ENCODE results near the gene KRT7.
A peak's percentile ranks its signal among the peaks of the same experiment; 100 is the strongest.

The KRT7 gene

DNA sequence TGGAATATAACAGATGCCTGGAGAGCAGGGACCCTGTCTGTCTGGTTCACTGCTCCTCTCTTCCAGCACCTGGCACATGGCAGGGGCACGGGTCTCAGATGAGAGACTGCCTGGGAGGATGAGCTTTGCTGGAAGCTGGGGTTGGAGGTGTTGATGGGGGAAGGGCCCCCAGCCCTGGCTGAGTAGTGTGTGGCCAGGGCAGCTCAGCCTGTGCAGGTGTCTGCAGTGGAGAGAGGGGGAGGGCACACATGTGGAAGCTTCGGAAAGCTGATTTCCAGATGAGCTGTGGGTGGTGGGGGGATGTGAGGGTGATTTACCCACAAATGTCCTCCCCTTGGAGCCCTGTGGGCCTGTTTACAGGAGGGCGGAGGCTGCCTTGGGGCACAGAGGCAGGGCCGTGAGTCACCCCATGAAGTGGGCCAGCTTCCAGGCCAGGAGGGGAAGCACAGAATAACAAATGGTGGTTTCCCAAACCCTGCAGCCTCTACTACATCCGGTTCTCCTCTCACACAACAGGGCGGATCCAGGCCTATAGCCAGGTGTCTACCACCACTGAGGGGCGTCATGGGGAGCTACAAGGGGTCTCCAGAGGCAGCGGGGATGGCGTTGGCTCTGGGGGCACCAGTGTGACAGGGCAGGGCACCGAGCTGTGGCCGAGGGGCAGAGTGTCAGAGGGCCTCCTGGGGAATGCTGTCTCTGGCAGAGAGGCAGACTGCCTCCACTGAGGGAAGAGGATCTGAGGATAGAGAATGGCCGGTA lies 11.0 kb downstream of the KRT7 start:
- TF ChIP-seq, protein P1, sequence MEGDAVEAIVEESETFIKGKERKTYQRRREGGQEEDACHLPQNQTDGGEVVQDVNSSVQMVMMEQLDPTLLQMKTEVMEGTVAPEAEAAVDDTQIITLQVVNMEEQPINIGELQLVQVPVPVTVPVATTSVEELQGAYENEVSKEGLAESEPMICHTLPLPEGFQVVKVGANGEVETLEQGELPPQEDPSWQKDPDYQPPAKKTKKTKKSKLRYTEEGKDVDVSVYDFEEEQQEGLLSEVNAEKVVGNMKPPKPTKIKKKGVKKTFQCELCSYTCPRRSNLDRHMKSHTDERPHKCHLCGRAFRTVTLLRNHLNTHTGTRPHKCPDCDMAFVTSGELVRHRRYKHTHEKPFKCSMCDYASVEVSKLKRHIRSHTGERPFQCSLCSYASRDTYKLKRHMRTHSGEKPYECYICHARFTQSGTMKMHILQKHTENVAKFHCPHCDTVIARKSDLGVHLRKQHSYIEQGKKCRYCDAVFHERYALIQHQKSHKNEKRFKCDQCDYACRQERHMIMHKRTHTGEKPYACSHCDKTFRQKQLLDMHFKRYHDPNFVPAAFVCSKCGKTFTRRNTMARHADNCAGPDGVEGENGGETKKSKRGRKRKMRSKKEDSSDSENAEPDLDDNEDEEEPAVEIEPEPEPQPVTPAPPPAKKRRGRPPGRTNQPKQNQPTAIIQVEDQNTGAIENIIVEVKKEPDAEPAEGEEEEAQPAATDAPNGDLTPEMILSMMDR (IDR thresholded peaks at IDR 0.05; ENCODE audit: insufficient read depth, low read length, missing control alignments) = no peak
- ChIA-PET CTCF (interaction anchor here (1.1 to 13.9 kb wide), 10 partner anchors 10 to 86 kb away, joined by 3 to 128 read pairs (median 4); partner anchors contain the start of gene KRT7), POLR2A (interaction anchor here (0.7 to 1.4 kb wide), 4 partner anchors 11 to 630 kb away, joined by 3 to 5 read pairs (median 3); partner anchors contain the start of genes KRT7 and KRT80)
- H3K4me3 ChIP-seq (ENCODE audit: low read depth, low read length) = no peak overlapping the region
- peak; percentile 54 for DNase-seq (ENCODE audit: low read depth, low spot score)

- DNase-seq (ENCODE audit: low read depth, low spot score) = no peak
- no peak overlapping the region for H3K4me3 ChIP-seq (ENCODE audit: low read depth, low read length)
- POLR2A ChIA-PET = interaction anchor here (1.4 kb wide), 1 partner anchor 12 kb away, joined by 3 read pairs; the partner anchor contains the start of gene KRT7
- TF ChIP-seq, protein P1 (IDR thresholded peaks at IDR 0.05; ENCODE audit: insufficient read depth, low read length, missing control alignments) = no peak
- CTCF ChIA-PET = interaction anchor here (1.0 to 13.9 kb wide), 11 partner anchors 8 to 87 kb away, joined by 3 to 128 read pairs (median 4); partner anchors contain the start of gene KRT7
Measured at GRCh38 chr12:52244615-52244994, 11.6 kb downstream of the KRT7 start.

GRCh38 chr12:52245259-52245961 lies 12.4 kb downstream of the KRT7 start:
- DNase-seq (ENCODE audit: low read depth, low spot score) = no peak
- CTCF ChIA-PET = interaction anchor here (1.0 to 13.9 kb wide), 9 partner anchors 9 to 127 kb away, joined by 3 to 128 read pairs (median 5); partner anchors contain the start of gene KRT7
- H3K4me3 ChIP-seq (ENCODE audit: low read depth, low read length) = no peak overlapping the region
- POLR2A ChIA-PET = no interaction called here
- TF ChIP-seq, protein P1 (IDR thresholded peaks at IDR 0.05; ENCODE audit: insufficient read depth, low read length, missing control alignments) = no peak

DNA sequence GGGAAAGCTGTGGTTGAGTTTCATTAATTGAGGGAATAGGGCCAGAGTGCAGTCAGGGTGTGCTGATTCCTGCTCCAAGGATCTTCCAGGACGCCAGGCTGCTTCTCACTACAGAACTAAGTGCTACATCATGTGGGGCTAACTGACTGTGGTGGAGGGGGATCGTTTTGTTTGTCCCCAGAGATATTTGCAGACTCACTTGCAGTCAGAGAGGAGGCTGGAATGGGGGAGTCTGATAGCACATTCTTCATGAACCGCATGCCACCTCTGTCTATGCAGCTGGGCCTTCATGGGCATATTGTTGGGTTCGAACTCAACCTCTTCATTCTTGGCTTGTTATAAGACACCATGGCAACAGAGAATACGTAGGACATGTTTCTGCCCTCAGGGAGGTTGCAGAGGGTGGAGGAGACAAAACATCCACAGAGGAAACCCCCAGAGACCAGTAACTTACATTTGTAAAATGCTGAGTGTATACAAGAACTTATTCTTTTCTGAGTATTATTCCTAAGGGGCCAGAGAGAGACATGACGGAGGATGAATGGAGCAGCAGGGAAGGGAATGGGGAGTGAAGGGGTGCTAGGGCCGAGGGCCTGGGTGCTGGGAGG lies 13.0 kb downstream of the KRT7 start:
- no peak for DNase-seq (ENCODE audit: low read depth, low spot score)
- TF ChIP-seq, protein P1 (IDR thresholded peaks at IDR 0.05; ENCODE audit: insufficient read depth, low read length, missing control alignments) = no peak
- no peak overlapping the region for H3K4me3 ChIP-seq (ENCODE audit: low read depth, low read length)
- ChIA-PET POLR2A (no interaction called here), CTCF (interaction anchor here (1.0 to 13.9 kb wide), 6 partner anchors 12 to 126 kb away, joined by 3 to 128 read pairs (median 4); no protein-coding TSS in a partner anchor)

DNA sequence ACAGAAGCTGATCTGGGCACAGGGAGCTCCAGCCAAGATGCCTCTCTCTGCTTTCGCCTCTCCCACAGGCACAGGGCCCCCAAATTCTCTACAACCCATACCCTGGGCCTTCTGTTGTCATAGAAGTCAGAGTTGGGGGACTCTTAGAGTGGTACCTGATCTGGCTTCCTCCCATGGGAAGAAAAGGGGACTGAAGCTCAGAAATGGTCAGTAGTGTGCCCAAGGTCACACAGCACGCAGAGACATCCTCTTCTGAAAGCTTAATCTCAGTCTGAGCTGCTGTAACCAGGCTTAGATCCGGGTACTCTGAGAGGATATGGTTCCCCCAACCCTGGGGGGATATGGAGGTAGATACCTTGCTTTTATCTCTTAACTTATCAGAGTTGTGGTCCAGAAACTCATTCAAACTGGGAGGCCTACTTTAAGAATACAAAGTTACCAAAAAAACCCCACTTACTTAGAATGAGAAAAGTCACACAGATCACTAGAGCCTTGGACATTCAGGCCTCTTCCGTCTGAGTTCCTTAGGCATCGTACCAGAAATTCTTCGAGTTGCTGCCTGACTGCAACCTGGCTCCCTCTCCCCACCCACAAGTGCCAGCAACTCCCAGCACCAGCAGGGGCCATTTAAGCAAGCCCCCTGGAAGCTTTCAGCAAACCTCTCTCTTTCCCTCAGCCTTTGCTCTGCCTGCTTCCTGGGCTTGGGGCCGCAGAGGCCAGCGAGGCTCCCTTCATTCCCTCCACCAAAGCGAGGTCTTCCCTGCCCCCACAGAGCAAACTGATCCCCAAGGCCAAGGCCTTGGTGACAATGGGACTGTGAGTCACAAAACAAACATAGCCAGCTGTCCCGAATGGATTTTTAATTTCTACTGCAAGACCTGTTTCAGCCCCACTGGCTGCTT lies 13.9 kb downstream of the KRT7 start:
- TF ChIP-seq, protein P1 (IDR thresholded peaks at IDR 0.05; ENCODE audit: insufficient read depth, low read length, missing control alignments) = no peak
- POLR2A ChIA-PET = no interaction called here
- CTCF ChIA-PET = interaction anchor here (1.0 to 13.9 kb wide), 6 partner anchors 11 to 125 kb away, joined by 3 to 128 read pairs (median 4); no protein-coding TSS in a partner anchor
- no peak overlapping the region for H3K4me3 ChIP-seq (ENCODE audit: low read depth, low read length)
- no peak for DNase-seq (ENCODE audit: low read depth, low spot score)
